ENCODE data around the gene PITPNM3.

DNA sequence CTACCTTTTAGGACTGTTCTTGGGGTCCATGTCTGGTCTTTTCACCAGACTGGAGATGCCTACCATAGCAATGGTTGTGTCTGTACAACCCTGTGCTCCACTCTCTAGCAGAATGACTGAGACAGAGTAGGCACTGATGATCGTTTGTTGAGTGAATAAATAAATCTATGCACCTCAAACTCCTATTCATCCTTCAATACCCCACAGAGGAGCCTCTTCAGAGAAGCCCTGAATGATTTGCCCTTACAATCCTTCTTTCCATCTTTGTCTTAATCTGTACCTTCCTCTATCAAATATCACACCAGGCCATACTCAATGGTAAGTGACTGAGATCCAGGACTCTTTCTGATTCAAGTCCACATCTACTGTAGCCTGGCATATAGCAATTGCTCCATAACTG is 88.8 kb downstream of the PITPNM3 start:
- TF ChIP-seq POLR2A (IDR thresholded peaks at IDR 0.05) (no peak), POLR2AphosphoS5 (IDR thresholded peaks at IDR 0.05) (no peak)
